A549 (cell line): ENCODE results near the gene GSG1L. TPM values are rescaled to one million over a fixed set of nuclear protein-coding genes. Genes with fewer than 3 reads are reported as not detected.

ENCODE experiments used
- ATAC-seq, 2 experiments: fragments of 200-7000 bp in 1 of 2; fragments of >200 bp in 1 of 2; cut with Nextera tagmentation in 1 of 2; cut with Tn5 transposase in 1 of 2; 3 replicates each; pipeline versions ENCODE4 v1.8.0 to v1.9.1; 2018 to 2020; ENCODE audit warnings: mild to moderate bottlenecking in 1 of 2, moderate library complexity in 1 of 2
- CTCF ChIA-PET: fragments of 300-600 bp; sonication (Branson Sonifier 250); formaldehyde crosslinking; extraction: SDS; loops from one replicate; lab custom pipeline; 2021; ENCODE audit warnings: antibody characterized with exemption, inconsistent platforms; lab: Yijun Ruan, JAX
- POLR2A ChIA-PET: fragments of 350-600 bp; formaldehyde crosslinking; extraction: SDS; loops from one replicate; lab custom pipeline; 2021; ENCODE audit warnings: antibody characterized with exemption, inconsistent platforms; lab: Yijun Ruan, JAX
- DNase-seq, 2 experiments: peaks; one replicate each; pipeline versions ENCODE4 v3.0.0 to v3.0.0-alpha.2; 2011 to 2016; ENCODE audit warnings: low read depth in 1 of 2, low spot score in 1 of 2
- FAIRE-seq: peaks from 2 replicates; lab custom pipeline; 2011; peaks lifted over from hg19 to GRCh38; lab: Jason Lieb, UNC
- H3K27ac ChIP-seq, 2 experiments: fragments of >200 bp; sonication (Bioruptor Twin); formaldehyde crosslinking; 3 replicates each; pipeline ENCODE4 v1.5.1; 2016 to 2017
- H3K4me1 ChIP-seq: fragments of >200 bp; sonication (Bioruptor Twin); formaldehyde crosslinking; 3 replicates; pipeline ENCODE4 v1.6.1; 2016
- H3K4me2 ChIP-seq: fragments of >200 bp; sonication (Bioruptor Twin); formaldehyde crosslinking; 3 replicates; pipeline ENCODE4 v1.6.1; 2016
- H3K4me3 ChIP-seq: fragments of >200 bp; sonication (Bioruptor Twin); formaldehyde crosslinking; 3 replicates; pipeline ENCODE4 v1.5.1; 2016
- H3K9me3 ChIP-seq: fragments of >200 bp; sonication (Bioruptor Twin); formaldehyde crosslinking; 3 replicates; pipeline ENCODE4 v1.6.1; 2016
- BHLHE40 ChIP-seq: IDR thresholded peaks from 2 replicates; pipeline ENCODE4 v1.6.1; 2012; ENCODE audit warnings: low read depth, low read length, inconsistent platforms
- CBX2 ChIP-seq: fragments of 200-600 bp; sonication (generic); IDR thresholded peaks from 2 replicates; pipeline ENCODE4 v1.6.1; 2016; ENCODE audit warnings: low read depth, mild to moderate bottlenecking, borderline replicate concordance
- CBX8 ChIP-seq: fragments of 200-600 bp; sonication (generic); IDR thresholded peaks from 2 replicates; pipeline ENCODE4 v1.6.1; 2016
- CEBPB ChIP-seq, 2 experiments: fragments of >200 bp in 1 of 2; sonication (Bioruptor Twin) in 1 of 2; formaldehyde crosslinking in 1 of 2; IDR thresholded peaks; 2 replicates each; pipeline ENCODE4 v1.6.1; 2012 to 2016
- CTCF ChIP-seq: fragments of >200 bp; sonication (Bioruptor Twin); formaldehyde crosslinking; IDR thresholded peaks from 3 replicates; pipeline ENCODE4 v1.5.1; 2016
- E2F6 ChIP-seq: IDR thresholded peaks from 2 replicates; pipeline ENCODE4 v1.6.1; 2012; ENCODE audit warnings: low read depth, borderline replicate concordance
- ELK1 ChIP-seq: fragments of 150-350 bp; IDR thresholded peaks from 2 replicates; pipeline ENCODE4 v1.6.1; 2014; ENCODE audit warnings: low read depth, mild to moderate bottlenecking, low read length
- ESRRA ChIP-seq: fragments of 150-350 bp; IDR thresholded peaks from 2 replicates; pipeline ENCODE4 v1.6.1; 2014; ENCODE audit warnings: mild to moderate bottlenecking, low read length, borderline replicate concordance
- FOXS1 ChIP-seq: fragments of 250-450 bp; sonication (Bioruptor Pico); IDR thresholded peaks from 2 replicates; pipeline ENCODE4 v1.5.0; 2020; ENCODE audit warnings: mild to moderate bottlenecking, moderate library complexity
- GATA3 ChIP-seq: IDR thresholded peaks from 2 replicates; pipeline ENCODE4 v1.6.1; 2012; ENCODE audit warnings: borderline replicate concordance
- HMGXB4 ChIP-seq: fragments of 250-450 bp; sonication (Bioruptor Pico); IDR thresholded peaks from 2 replicates; pipeline ENCODE4 v1.5.0; 2021; ENCODE audit warnings: mild to moderate bottlenecking, moderate library complexity, borderline replicate concordance
- HOXA7 ChIP-seq: fragments of 250-450 bp; sonication (Bioruptor Pico); IDR thresholded peaks from 2 replicates; pipeline ENCODE4 v1.5.0; 2020; ENCODE audit warnings: mild to moderate bottlenecking, moderate library complexity
- HOXB13 ChIP-seq: fragments of 250-450 bp; sonication (Bioruptor Pico); IDR thresholded peaks from 2 replicates; pipeline ENCODE4 v1.5.0; 2020; ENCODE audit warnings: low read depth, mild to moderate bottlenecking, moderate library complexity
- HOXB5 ChIP-seq: fragments of 250-450 bp; sonication (Bioruptor Pico); IDR thresholded peaks from 2 replicates; pipeline ENCODE4 v1.5.0; 2020; ENCODE audit warnings: mild to moderate bottlenecking, moderate library complexity
- JUN ChIP-seq, 2 experiments: fragments of >200 bp; sonication (Bioruptor Twin); formaldehyde crosslinking; IDR thresholded peaks; 2 replicates in 1 of 2; 3 replicates in 1 of 2; pipeline ENCODE4 v1.6.1; 2016 to 2017
- JUNB ChIP-seq: fragments of >200 bp; sonication (Bioruptor Twin); formaldehyde crosslinking; IDR thresholded peaks from 2 replicates; pipeline ENCODE4 v1.6.1; 2016
- KDM5A ChIP-seq: fragments of 200-600 bp; sonication (generic); IDR thresholded peaks from 2 replicates; pipeline ENCODE4 v1.6.1; 2016; ENCODE audit warnings: antibody characterized with exemption, mild to moderate bottlenecking
- MAFK ChIP-seq: fragments of 450-650 bp; IDR thresholded peaks from 2 replicates; pipeline ENCODE4 v1.6.1; 2014; ENCODE audit not compliant: partially characterized antibody
- NFE2L2 ChIP-seq: fragments of 150-350 bp; conservative IDR thresholded peaks from 2 replicates; pipeline ENCODE4 v1.6.1; 2014; ENCODE audit warnings: low read length
- PBX3 ChIP-seq: IDR thresholded peaks from 2 replicates; pipeline ENCODE4 v1.6.1; 2012
- RAD21 ChIP-seq, 2 experiments: fragments of >200 bp in 1 of 2; sonication (Bioruptor Twin) in 1 of 2; formaldehyde crosslinking in 1 of 2; IDR thresholded peaks in 1 of 2; conservative IDR thresholded peaks in 1 of 2; 2 replicates in 1 of 2; 3 replicates in 1 of 2; pipeline ENCODE4 v1.6.1; 2012 to 2018; ENCODE audit warnings: inconsistent platforms in 1 of 2
- RARB ChIP-seq: fragments of 250-450 bp; sonication (Bioruptor Pico); IDR thresholded peaks from 2 replicates; pipeline ENCODE4 v1.8.0; 2021; ENCODE audit warnings: mild to moderate bottlenecking, moderate library complexity
- RCOR1 ChIP-seq: fragments of 150-350 bp; IDR thresholded peaks from 2 replicates; pipeline ENCODE4 v1.6.1; 2014; ENCODE audit warnings: antibody characterized with exemption, low read length, low read depth
- ZNF302 ChIP-seq: fragments of 250-450 bp; sonication (Bioruptor Pico); IDR thresholded peaks from 2 replicates; pipeline ENCODE4 v1.9.0; 2021; ENCODE audit warnings: inconsistent platforms, mild to moderate bottlenecking, moderate library complexity
- WGBS: methylation state at CpG from one replicate; pipeline ENCODE4 v1.1.6; 2017; ENCODE audit errors: missing lambda C conversion rate; 5-methylcytosine and 5-hydroxymethylcytosine counted together
- polyA plus RNA-seq, 4 experiments: library from polyadenylated mRNA; depleted of rRNA in 3 of 4; stranded (reverse); fragments of >200 nt; fragmentation: RNase III in 1 of 4; extraction: RNeasy Plus Mini Kit Qiagen cat#74134 plus additional on column Dnase treatment in 1 of 4; gene quantifications; 2 replicates in 3 of 4; 3 replicates in 1 of 4; pipeline ENCODE4 v1.2.3, GENCODE V29; 2011 to 2017

Gene GSG1L
- polyA plus RNA-seq, 2 of the 4 experiments (the other 2 are of a cell fraction) = not detected

- no peak overlapping the region for H3K4me3 ChIP-seq
- DNase-seq (no peak), FAIRE-seq (no peak), ATAC-seq (no peak)
- ChIA-PET CTCF (interaction anchor here (1.9 kb wide), 1 partner anchor 9 kb away, joined by 5 read pairs; no protein-coding TSS in a partner anchor), POLR2A (no interaction called here)
- TF ChIP-seq ZNF302 (CRISPR knock-in tag) (no peak), ESRRA (no peak), ELK1 (no peak), CEBPB (IDR thresholded peaks at IDR 0.05) (no peak)
- no peaks in the 10 kb centered on the region for H3K9me3 ChIP-seq
- H3K4me1 ChIP-seq = no peaks in the 10 kb centered on the region
- no peak overlapping the region for H3K4me2 ChIP-seq
- no peak overlapping the region for H3K27ac ChIP-seq
- 80% methylated on average over 13 of the region's 13 CpGs for WGBS
Measured at GRCh38 chr16:27777527-27777926, 286.0 kb downstream of the GSG1L start.

GRCh38 chr16:27776556-27777225, 286.8 kb downstream of the GSG1L start:
- DNase-seq = no peak
- no peaks in the 10 kb centered on the region for H3K4me1 ChIP-seq
- no peak overlapping the region for H3K4me2 ChIP-seq
- H3K9me3 ChIP-seq = no peaks in the 10 kb centered on the region
- ChIA-PET CTCF (interaction anchor here (0.7 to 1.9 kb wide), 3 partner anchors 8 to 11 kb away, joined by 3 to 5 read pairs (median 4); no protein-coding TSS in a partner anchor), POLR2A (no interaction called here)
- WGBS = 83% methylated on average over 26 of the region's 26 CpGs
- H3K4me3 ChIP-seq = no peak overlapping the region
- ATAC-seq = no peak
- TF ChIP-seq KDM5A = no peak
- no peak for TF ChIP-seq JUNB
- TF ChIP-seq HMGXB4 (CRISPR knock-in tag) = no peak
- no peak for TF ChIP-seq CBX8
- no peak for TF ChIP-seq E2F6
- no peak for TF ChIP-seq NFE2L2
- no peak for TF ChIP-seq HOXA7 (CRISPR knock-in tag)
- no peak for TF ChIP-seq RARB (CRISPR knock-in tag)
- no peak for TF ChIP-seq ESRRA
- TF ChIP-seq CTCF = no peak
- no peak for TF ChIP-seq HOXB13 (CRISPR knock-in tag)
- no peak for TF ChIP-seq CBX2
- TF ChIP-seq GATA3 = no peak
- H3K27ac ChIP-seq = no peak overlapping the region
- FAIRE-seq = no peak

GRCh38 chr16:27775254-27775653, 288.3 kb downstream of the GSG1L start:
- ChIA-PET POLR2A (no interaction called here), CTCF (interaction anchor here (0.5 to 1.6 kb wide), 4 partner anchors 10 to 1125 kb away, joined by 3 to 5 read pairs (median 4); no protein-coding TSS in a partner anchor)
- Histone ChIP-seq H3K4me3 (no peak overlapping the region), H3K9me3 (no peaks in the 10 kb centered on the region), H3K27ac (no peak overlapping the region), H3K4me1 (no peaks in the 10 kb centered on the region), H3K4me2 (no peak overlapping the region)
- ATAC-seq (no peak), FAIRE-seq (no peak), DNase-seq (no peak)
- 92% methylated on average over 8 of the region's 8 CpGs for WGBS
- TF ChIP-seq MAFK = no peak
- TF ChIP-seq HOXB5 (CRISPR knock-in tag) = no peak
- TF ChIP-seq PBX3 = no peak
- no peak for TF ChIP-seq FOXS1 (CRISPR knock-in tag)
- TF ChIP-seq CBX8 = no peak
- no peak for TF ChIP-seq RAD21 (conservative IDR thresholded peaks at IDR 0.05 in 1 of 2, IDR thresholded peaks at IDR 0.05 in 1 of 2)
- no peak for TF ChIP-seq RCOR1
- TF ChIP-seq CTCF = no peak
- no peak for TF ChIP-seq JUN (IDR thresholded peaks at IDR 0.05)
- TF ChIP-seq BHLHE40 = no peak
- no peak for TF ChIP-seq KDM5A
